A549 (cell line): ENCODE results near the gene CLN5. TPM values are rescaled to one million over a fixed set of nuclear protein-coding genes. Genes with fewer than 3 reads are reported as not detected.

Experiments
- ATAC-seq, 2 experiments: fragments of 200-7000 bp in 1 of 2; fragments of >200 bp in 1 of 2; cut with Nextera tagmentation in 1 of 2; cut with Tn5 transposase in 1 of 2; 3 replicates each; pipeline versions ENCODE4 v1.8.0 to v1.9.1; 2018 to 2020; ENCODE audit warnings: mild to moderate bottlenecking in 1 of 2, moderate library complexity in 1 of 2
- CTCF ChIA-PET: fragments of 300-600 bp; sonication (Branson Sonifier 250); formaldehyde crosslinking; extraction: SDS; loops from one replicate; lab custom pipeline; 2021; ENCODE audit warnings: antibody characterized with exemption, inconsistent platforms; lab: Yijun Ruan, JAX
- POLR2A ChIA-PET: fragments of 350-600 bp; formaldehyde crosslinking; extraction: SDS; loops from one replicate; lab custom pipeline; 2021; ENCODE audit warnings: antibody characterized with exemption, inconsistent platforms; lab: Yijun Ruan, JAX
- DNase-seq, 2 experiments: peaks; one replicate each; pipeline versions ENCODE4 v3.0.0 to v3.0.0-alpha.2; 2011 to 2016; ENCODE audit warnings: low read depth in 1 of 2, low spot score in 1 of 2
- FAIRE-seq: peaks from 2 replicates; lab custom pipeline; 2011; peaks lifted over from hg19 to GRCh38; lab: Jason Lieb, UNC
- H3K27ac ChIP-seq, 2 experiments: fragments of >200 bp; sonication (Bioruptor Twin); formaldehyde crosslinking; 3 replicates each; pipeline ENCODE4 v1.5.1; 2016 to 2017
- H3K4me1 ChIP-seq: fragments of >200 bp; sonication (Bioruptor Twin); formaldehyde crosslinking; 3 replicates; pipeline ENCODE4 v1.6.1; 2016
- H3K4me2 ChIP-seq: fragments of >200 bp; sonication (Bioruptor Twin); formaldehyde crosslinking; 3 replicates; pipeline ENCODE4 v1.6.1; 2016
- H3K4me3 ChIP-seq: fragments of >200 bp; sonication (Bioruptor Twin); formaldehyde crosslinking; 3 replicates; pipeline ENCODE4 v1.5.1; 2016
- H3K9me3 ChIP-seq: fragments of >200 bp; sonication (Bioruptor Twin); formaldehyde crosslinking; 3 replicates; pipeline ENCODE4 v1.6.1; 2016
- CHD4 ChIP-seq: fragments of 200-600 bp; sonication (generic); IDR thresholded peaks from 2 replicates; pipeline ENCODE4 v1.6.1; 2016; ENCODE audit warnings: antibody characterized with exemption, mild to moderate bottlenecking, borderline replicate concordance
- EHF ChIP-seq: fragments of 250-450 bp; sonication (Bioruptor Pico); IDR thresholded peaks from 2 replicates; pipeline ENCODE4 v1.5.0; 2020; ENCODE audit warnings: mild to moderate bottlenecking
- FOSB ChIP-seq: fragments of 250-450 bp; sonication (Bioruptor Pico); IDR thresholded peaks from 2 replicates; pipeline ENCODE4 v1.5.0; 2020; ENCODE audit warnings: mild to moderate bottlenecking, moderate library complexity
- FOXS1 ChIP-seq: fragments of 250-450 bp; sonication (Bioruptor Pico); IDR thresholded peaks from 2 replicates; pipeline ENCODE4 v1.5.0; 2020; ENCODE audit warnings: mild to moderate bottlenecking, moderate library complexity
- GATA3 ChIP-seq: IDR thresholded peaks from 2 replicates; pipeline ENCODE4 v1.6.1; 2012; ENCODE audit warnings: borderline replicate concordance
- HEYL ChIP-seq: fragments of 250-450 bp; sonication (Bioruptor Pico); IDR thresholded peaks from 2 replicates; pipeline ENCODE4 v1.8.0; 2021; ENCODE audit warnings: mild to moderate bottlenecking, moderate library complexity
- MAZ ChIP-seq: fragments of 150-350 bp; IDR thresholded peaks from 2 replicates; pipeline ENCODE4 v1.6.1; 2014; ENCODE audit warnings: antibody characterized with exemption, low read depth, low read length, borderline replicate concordance
- NPAS2 ChIP-seq: fragments of 250-450 bp; sonication (Bioruptor Pico); IDR thresholded peaks from 2 replicates; pipeline ENCODE4 v1.8.0; 2022; ENCODE audit warnings: mild to moderate bottlenecking, moderate library complexity, borderline replicate concordance
- NR3C1 ChIP-seq: fragments of >200 bp; sonication (Bioruptor Twin); formaldehyde crosslinking; IDR thresholded peaks from 3 replicates; pipeline ENCODE4 v1.6.1; 2017
- RARB ChIP-seq: fragments of 250-450 bp; sonication (Bioruptor Pico); IDR thresholded peaks from 2 replicates; pipeline ENCODE4 v1.8.0; 2021; ENCODE audit warnings: mild to moderate bottlenecking, moderate library complexity
- SMC3 ChIP-seq: fragments of >200 bp; sonication (Bioruptor Twin); formaldehyde crosslinking; IDR thresholded peaks from 3 replicates; pipeline ENCODE4 v1.6.1; 2018; ENCODE audit warnings: inconsistent platforms
- TFCP2L1 ChIP-seq: fragments of 250-450 bp; sonication (Bioruptor Pico); IDR thresholded peaks from 2 replicates; pipeline ENCODE4 v1.5.0; 2021; ENCODE audit warnings: mild to moderate bottlenecking
- ZC3H11A ChIP-seq: fragments of 450-650 bp; IDR thresholded peaks from 2 replicates; pipeline ENCODE4 v1.6.1; 2014; ENCODE audit warnings: antibody characterized with exemption, mild to moderate bottlenecking
- ZSCAN20 ChIP-seq: fragments of 250-450 bp; sonication (Bioruptor Pico); IDR thresholded peaks from 2 replicates; pipeline ENCODE4 v1.8.0; 2022; ENCODE audit warnings: mild to moderate bottlenecking, moderate library complexity
- WGBS: methylation state at CpG from one replicate; pipeline ENCODE4 v1.1.6; 2017; ENCODE audit errors: missing lambda C conversion rate; 5-methylcytosine and 5-hydroxymethylcytosine counted together
- polyA plus RNA-seq, 4 experiments: library from polyadenylated mRNA; depleted of rRNA in 3 of 4; stranded (reverse); fragments of >200 nt; fragmentation: RNase III in 1 of 4; extraction: RNeasy Plus Mini Kit Qiagen cat#74134 plus additional on column Dnase treatment in 1 of 4; gene quantifications; 2 replicates in 3 of 4; 3 replicates in 1 of 4; pipeline ENCODE4 v1.2.3, GENCODE V29; 2011 to 2017
- TF ChIP-seq, protein P1 (sequence below): fragments of 150-350 bp; IDR thresholded peaks from 2 replicates; pipeline ENCODE4 v1.6.1; 2014; ENCODE audit warnings: low read depth, mild to moderate bottlenecking, low read length
- TF ChIP-seq, protein P2 (sequence below): fragments of >200 bp; sonication (Bioruptor Twin); formaldehyde crosslinking; IDR thresholded peaks from 3 replicates; pipeline ENCODE4 v1.6.1; 2016
- TF ChIP-seq, protein P3 (sequence below): fragments of 450-650 bp; IDR thresholded peaks from 2 replicates; pipeline ENCODE4 v1.6.1; 2014; ENCODE audit warnings: antibody characterized with exemption
- TF ChIP-seq, protein P4 (sequence below): fragments of 200-600 bp; sonication (generic); IDR thresholded peaks from 2 replicates; pipeline ENCODE4 v1.6.1; 2016; ENCODE audit warnings: antibody characterized with exemption, mild to moderate bottlenecking, moderate library complexity
- TF ChIP-seq, protein P5 (sequence below): fragments of 250-450 bp; sonication (Bioruptor Pico); IDR thresholded peaks from 2 replicates; pipeline ENCODE4 v1.5.0; 2021; ENCODE audit warnings: mild to moderate bottlenecking, moderate library complexity, borderline replicate concordance

The CLN5 gene
- polyA plus RNA-seq, 2 of the 4 experiments (the other 2 are of a cell fraction) = 11.7 to 21.1 TPM

DNA sequence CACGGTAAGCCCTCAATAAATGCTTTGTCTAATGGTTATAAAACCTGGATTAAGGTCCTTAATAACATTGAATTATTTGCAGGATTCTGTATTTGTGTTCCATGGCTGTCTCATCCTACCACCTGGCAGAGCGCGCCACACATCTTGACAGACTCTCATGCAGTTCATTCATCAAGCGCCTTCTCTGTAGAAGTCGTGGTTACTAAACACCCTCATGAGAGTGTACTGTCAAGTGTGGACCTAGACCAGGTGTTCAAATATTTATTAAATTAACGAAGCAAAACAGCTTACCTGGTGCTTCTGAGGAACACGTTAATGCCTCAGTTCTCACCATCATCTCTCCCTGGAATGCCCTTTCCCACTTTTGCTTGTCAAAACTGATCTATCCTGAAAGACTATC, 48.2 kb downstream of the CLN5 start:
- no peak overlapping the region for H3K4me3 ChIP-seq
- no peak for TF ChIP-seq NR3C1
- TF ChIP-seq EHF (CRISPR knock-in tag) = no peak
- no peak for TF ChIP-seq TFCP2L1
- TF ChIP-seq SMC3 = no peak
- TF ChIP-seq, protein P1, sequence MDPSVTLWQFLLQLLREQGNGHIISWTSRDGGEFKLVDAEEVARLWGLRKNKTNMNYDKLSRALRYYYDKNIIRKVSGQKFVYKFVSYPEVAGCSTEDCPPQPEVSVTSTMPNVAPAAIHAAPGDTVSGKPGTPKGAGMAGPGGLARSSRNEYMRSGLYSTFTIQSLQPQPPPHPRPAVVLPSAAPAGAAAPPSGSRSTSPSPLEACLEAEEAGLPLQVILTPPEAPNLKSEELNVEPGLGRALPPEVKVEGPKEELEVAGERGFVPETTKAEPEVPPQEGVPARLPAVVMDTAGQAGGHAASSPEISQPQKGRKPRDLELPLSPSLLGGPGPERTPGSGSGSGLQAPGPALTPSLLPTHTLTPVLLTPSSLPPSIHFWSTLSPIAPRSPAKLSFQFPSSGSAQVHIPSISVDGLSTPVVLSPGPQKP = no peak
- TF ChIP-seq, all 56 proteins: peak for 0
- Histone ChIP-seq H3K9me3 (no peaks in the 10 kb centered on the region), H3K4me2 (no peak overlapping the region), H3K27ac (no peak overlapping the region), H3K4me1 (no peaks in the 10 kb centered on the region)
- no peak for FAIRE-seq
- DNase-seq = no peak
- ChIA-PET CTCF (no interaction called here), POLR2A (no interaction called here)
- 81% methylated on average over 7 of the region's 7 CpGs for WGBS
- no peak for ATAC-seq

DNA sequence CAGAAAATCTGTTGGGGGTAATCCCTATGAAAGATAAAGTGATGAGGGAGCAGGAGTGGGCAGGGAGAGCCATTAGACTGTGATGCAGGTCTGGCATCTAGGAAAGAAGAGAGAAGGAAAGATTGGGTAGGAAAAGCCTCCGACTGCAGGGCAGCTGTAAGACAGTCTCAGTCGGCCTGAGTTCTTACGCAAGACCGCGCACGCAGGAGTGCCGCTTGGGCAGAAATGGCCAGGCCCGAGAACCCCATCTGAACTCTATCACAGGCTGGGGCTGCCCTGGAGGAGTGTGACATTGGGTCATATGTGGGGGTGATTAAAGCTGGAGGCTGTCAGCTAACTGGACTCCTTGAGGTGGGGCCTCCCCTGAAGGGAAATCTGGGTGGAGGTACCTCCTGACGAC, 49.0 kb downstream of the CLN5 start:
- TF ChIP-seq, protein P2, sequence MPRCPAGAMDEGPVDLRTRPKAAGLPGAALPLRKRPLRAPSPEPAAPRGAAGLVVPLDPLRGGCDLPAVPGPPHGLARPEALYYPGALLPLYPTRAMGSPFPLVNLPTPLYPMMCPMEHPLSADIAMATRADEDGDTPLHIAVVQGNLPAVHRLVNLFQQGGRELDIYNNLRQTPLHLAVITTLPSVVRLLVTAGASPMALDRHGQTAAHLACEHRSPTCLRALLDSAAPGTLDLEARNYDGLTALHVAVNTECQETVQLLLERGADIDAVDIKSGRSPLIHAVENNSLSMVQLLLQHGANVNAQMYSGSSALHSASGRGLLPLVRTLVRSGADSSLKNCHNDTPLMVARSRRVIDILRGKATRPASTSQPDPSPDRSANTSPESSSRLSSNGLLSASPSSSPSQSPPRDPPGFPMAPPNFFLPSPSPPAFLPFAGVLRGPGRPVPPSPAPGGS = no peak
- TF ChIP-seq, protein P3, sequence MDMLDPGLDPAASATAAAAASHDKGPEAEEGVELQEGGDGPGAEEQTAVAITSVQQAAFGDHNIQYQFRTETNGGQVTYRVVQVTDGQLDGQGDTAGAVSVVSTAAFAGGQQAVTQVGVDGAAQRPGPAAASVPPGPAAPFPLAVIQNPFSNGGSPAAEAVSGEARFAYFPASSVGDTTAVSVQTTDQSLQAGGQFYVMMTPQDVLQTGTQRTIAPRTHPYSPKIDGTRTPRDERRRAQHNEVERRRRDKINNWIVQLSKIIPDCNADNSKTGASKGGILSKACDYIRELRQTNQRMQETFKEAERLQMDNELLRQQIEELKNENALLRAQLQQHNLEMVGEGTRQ = no peak
- TF ChIP-seq ZC3H11A = no peak
- TF ChIP-seq FOXS1 = no peak
- TF ChIP-seq CHD4 = no peak
- no peak for TF ChIP-seq MAZ
- TF ChIP-seq GATA3 = no peak
- TF ChIP-seq RARB (CRISPR knock-in tag) = no peak
- TF ChIP-seq, protein P4, sequence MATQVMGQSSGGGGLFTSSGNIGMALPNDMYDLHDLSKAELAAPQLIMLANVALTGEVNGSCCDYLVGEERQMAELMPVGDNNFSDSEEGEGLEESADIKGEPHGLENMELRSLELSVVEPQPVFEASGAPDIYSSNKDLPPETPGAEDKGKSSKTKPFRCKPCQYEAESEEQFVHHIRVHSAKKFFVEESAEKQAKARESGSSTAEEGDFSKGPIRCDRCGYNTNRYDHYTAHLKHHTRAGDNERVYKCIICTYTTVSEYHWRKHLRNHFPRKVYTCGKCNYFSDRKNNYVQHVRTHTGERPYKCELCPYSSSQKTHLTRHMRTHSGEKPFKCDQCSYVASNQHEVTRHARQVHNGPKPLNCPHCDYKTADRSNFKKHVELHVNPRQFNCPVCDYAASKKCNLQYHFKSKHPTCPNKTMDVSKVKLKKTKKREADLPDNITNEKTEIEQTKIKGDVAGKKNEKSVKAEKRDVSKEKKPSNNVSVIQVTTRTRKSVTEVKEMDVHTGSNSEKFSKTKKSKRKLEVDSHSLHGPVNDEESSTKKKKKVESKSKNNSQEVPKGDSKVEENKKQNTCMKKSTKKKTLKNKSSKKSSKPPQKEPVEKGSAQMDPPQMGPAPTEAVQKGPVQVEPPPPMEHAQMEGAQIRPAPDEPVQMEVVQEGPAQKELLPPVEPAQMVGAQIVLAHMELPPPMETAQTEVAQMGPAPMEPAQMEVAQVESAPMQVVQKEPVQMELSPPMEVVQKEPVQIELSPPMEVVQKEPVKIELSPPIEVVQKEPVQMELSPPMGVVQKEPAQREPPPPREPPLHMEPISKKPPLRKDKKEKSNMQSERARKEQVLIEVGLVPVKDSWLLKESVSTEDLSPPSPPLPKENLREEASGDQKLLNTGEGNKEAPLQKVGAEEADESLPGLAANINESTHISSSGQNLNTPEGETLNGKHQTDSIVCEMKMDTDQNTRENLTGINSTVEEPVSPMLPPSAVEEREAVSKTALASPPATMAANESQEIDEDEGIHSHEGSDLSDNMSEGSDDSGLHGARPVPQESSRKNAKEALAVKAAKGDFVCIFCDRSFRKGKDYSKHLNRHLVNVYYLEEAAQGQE = no peak
- no peak for TF ChIP-seq NPAS2 (CRISPR knock-in tag)
- no peak for TF ChIP-seq HEYL
- TF ChIP-seq, protein P5, sequence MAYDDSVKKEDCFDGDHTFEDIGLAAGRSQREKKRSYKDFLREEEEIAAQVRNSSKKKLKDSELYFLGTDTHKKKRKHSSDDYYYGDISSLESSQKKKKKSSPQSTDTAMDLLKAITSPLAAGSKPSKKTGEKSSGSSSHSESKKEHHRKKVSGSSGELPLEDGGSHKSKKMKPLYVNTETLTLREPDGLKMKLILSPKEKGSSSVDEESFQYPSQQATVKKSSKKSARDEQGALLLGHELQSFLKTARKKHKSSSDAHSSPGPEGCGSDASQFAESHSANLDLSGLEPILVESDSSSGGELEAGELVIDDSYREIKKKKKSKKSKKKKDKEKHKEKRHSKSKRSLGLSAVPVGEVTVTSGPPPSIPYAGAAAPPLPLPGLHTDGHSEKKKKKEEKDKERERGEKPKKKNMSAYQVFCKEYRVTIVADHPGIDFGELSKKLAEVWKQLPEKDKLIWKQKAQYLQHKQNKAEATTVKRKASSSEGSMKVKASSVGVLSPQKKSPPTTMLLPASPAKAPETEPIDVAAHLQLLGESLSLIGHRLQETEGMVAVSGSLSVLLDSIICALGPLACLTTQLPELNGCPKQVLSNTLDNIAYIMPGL (CRISPR knock-in tag) = no peak
- no peak for TF ChIP-seq FOSB (CRISPR knock-in tag)
- no peak for TF ChIP-seq ZSCAN20 (CRISPR knock-in tag)
- no peak for TF ChIP-seq SMC3
- TF ChIP-seq, all 56 proteins: peak for 0
- ChIA-PET POLR2A (no interaction called here), CTCF (no interaction called here)
- no peaks in the 10 kb centered on the region for H3K9me3 ChIP-seq
- WGBS = 94% methylated on average over 9 of the region's 9 CpGs
- DNase-seq (no peak), FAIRE-seq (no peak), ATAC-seq (no peak)
- H3K4me3 ChIP-seq = no peak overlapping the region
- no peak overlapping the region for H3K4me2 ChIP-seq
- H3K27ac ChIP-seq = no peak overlapping the region
- no peaks in the 10 kb centered on the region for H3K4me1 ChIP-seq
